ENCODE data around the gene DDX28.
"Not testable (repeated sequence)": the region's sequence is repeated elsewhere in the genome, so short reads cannot be mapped to it uniquely, and the experiment has no call there.

DDX28 gene

DNA sequence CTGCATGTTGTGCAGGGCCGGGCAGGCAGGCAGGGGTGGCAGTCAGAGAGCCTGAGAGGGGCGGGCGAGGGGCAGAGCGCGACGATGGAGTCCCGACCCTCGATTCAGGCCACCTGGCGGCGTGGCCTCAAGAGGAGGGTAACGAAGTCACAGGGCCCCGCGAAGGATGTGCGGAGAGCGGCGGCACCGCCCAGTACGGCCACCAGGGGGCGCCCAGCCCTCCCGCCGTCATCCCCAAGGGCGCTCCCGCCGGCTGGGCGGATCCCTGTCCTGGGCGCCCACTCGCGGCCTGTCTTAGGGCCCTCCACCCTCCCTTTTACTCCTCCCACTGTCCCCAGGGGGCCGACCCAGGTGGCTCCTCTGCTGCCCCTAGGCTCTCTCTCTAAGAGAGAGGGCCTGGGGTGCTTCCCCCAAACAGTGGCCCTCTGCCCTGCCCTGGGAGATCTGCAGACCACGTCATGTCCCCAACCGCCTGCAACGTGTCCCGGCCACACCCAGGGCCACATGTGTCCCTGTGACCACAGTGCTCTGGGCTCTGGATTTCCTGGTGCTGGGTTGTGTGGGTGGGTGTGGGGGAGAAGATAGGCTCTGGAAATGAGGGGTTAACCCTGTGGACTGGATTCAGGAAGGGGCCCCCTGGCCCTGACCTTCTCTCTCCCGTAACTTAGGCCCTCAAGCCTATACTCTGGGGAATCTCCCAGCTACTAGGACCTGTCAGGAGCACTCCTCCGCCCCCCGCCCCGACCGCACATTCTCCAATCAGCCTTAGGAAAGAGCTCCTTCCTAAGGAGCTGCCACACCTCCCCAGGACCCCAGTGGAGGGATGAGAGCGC, 29.6 kb downstream of the DDX28 start:
- DNase-seq: peak; percentile 88

GRCh38 chr16:67992661-67993206, 30.3 kb downstream of the DDX28 start:
- no peak for DNase-seq

GRCh38 chr16:67990018-67990386, 33.0 kb downstream of the DDX28 start:
- DNase-seq: no peak

- no peak for DNase-seq
Measured at GRCh38 chr16:67989322-67990017, 33.6 kb downstream of the DDX28 start.

DNA sequence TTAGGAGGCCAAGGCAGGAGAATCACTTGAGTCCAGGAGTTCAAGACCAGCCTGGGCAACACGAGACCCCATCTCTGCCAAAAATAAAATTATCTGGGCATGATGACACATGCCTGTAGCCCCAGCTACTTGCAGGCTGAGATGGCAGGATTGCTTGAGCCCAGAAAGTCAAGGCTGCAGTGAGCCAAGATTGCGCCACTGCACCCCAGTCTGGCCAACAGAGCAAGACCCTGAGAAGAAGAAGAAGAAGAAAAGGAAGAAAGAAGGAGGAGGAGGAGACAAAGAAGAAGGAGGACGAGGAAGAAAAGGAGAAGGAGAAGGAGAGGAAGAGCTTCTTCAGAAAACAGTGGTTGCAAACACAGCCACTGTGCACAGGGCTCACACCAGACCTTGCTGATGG, 34.4 kb downstream of the DDX28 start:
- DNase-seq: no peak

DNA sequence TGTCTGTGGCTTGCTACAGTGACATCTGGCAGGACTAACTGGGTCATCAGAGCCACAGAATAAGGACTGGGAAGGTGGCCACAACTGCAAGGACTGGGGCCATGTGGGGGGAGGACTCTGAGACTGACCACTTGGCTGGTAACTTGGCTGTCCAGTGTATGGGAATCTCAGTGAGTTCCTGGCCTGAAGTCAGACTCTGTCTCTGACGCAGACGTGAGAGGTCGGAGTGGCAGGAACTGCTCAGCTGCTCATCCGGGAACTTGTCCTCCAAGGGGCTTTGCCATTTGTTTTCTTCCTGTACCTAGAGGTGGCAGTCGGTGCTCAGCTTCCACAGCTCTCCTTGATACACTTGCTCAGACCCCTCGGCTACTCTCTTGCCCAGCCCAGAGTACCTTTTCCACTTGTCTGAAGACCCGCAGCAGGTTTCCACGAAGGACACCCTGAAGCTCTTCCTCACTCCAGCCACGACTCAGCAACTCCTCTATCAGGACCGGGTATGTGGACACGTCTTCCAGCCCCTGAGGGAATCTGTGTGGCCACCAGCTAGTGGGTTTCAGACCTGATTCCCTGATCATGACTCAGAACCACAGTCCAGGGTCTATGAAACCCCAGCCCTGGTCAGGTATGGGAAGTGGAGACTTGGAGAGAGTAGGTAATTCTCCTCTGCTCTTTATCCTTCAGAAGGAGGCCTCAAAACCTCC, 35.4 kb downstream of the DDX28 start:
- no peak for DNase-seq

- no peak for DNase-seq
Measured at GRCh38 chr16:67986949-67987348, 36.1 kb downstream of the DDX28 start.

GRCh38 chr16:67982011-67982696, 40.9 kb downstream of the DDX28 start:
- no peak for DNase-seq

GRCh38 chr16:67979955-67980678, 42.9 kb downstream of the DDX28 start, which contains the start of gene DPEP3:
Gene DPEP3, minus strand, starts transcription at chr16:67980499. Its CDS starts 119 bp downstream, at chr16:67980380.
- no peak for DNase-seq

- DNase-seq: no peak
Measured at GRCh38 chr16:67977469-67978227, 45.4 kb downstream of the DDX28 start.

GRCh38 chr16:67977005-67977404, 46.0 kb downstream of the DDX28 start:
- no peak for DNase-seq

DNA sequence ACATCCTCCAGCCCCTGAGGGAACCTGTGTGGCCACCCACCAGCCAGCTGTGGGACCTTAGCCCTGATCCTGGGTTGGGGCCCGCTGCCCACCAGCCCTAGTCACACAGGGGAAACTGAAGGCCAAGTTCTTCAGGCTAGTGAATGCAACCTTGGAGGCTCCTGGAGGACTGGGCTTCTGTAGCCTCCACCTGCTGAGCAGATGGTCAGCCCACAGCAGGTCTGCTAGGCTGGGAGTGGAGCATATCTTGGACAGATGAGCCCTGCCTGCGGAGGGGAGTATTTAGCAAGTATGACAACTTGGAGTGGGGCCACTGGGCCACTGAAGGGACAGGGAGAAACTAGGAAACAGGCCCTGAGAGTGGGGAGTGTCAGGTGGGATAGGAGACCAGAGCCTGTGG, 46.8 kb downstream of the DDX28 start:
- no peak for DNase-seq

- no peak for DNase-seq
Measured at GRCh38 chr16:67975321-67976105, 47.5 kb downstream of the DDX28 start.

- DNase-seq: not testable (repeated sequence)
Measured at GRCh38 chr16:67972285-67972684, 50.7 kb downstream of the DDX28 start.

DNA sequence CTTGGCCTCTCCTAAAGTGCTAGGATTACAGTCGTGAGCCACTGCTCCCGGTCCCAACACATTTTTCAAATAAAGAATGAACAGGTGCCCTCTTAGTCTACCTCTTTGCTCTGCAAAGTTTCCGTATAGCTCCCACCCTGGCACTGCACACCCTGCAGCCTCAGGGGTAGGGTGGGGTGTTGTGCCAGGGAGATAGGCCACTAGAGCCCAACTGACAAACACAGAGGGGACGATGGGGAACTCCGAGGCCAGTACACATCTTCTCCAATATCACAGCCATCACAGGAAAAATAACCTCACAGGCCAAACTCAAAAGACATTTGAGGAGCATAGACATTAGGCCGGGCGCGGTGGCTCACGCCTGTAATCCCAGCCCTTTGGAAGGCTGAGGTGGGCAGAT, 51.9 kb downstream of the DDX28 start:
- no peak for DNase-seq

Data from activated T-cell treated with anti-CD3 and anti-CD28 coated beads, Interleukin-2, amount 50 U/mL, for 1 hour (primary cell).